K562 (cell line): Measurements from ENCODE around the gene SORCS2. TPM values are rescaled to one million over a fixed set of nuclear protein-coding genes. Genes with fewer than 3 reads are reported as not detected.
A peak's percentile ranks its signal among the peaks of the same experiment; 100 is the strongest.

ENCODE experiments used
- ATAC-seq: fragments of 200-7000 bp; cut with Tn5 transposase; 3 replicates; pipeline ENCODE4 v1.9.1; 2020; ENCODE audit warnings: moderate library complexity
- BruUV-seq: library from RNA; stranded (reverse); fragments of 400-500 nt; replicated peaks from 2 replicates; lab custom pipeline; 2021; lab: Mats Ljungman, UMichigan
- CTCF ChIA-PET: fragments of 300-600 bp; formaldehyde crosslinking; extraction: SDS; loops from one replicate; lab custom pipeline; 2021; ENCODE audit warnings: low intra/inter-chr PET ratio; lab: Yijun Ruan, JAX
- POLR2A ChIA-PET: fragments of 300-600, 350-650 bp; sonication (Branson Sonifier 250); formaldehyde crosslinking; extraction: SDS; loops from one replicate; lab custom pipeline; 2021; ENCODE audit warnings: antibody characterized with exemption, inconsistent platforms; lab: Yijun Ruan, JAX
- DNase-seq, 4 experiments: peaks; one replicate each; pipeline versions ENCODE4 v3.0.0 to v3.0.0-alpha.2; 2011 to 2018; ENCODE audit warnings: low spot score in 3 of 4, mixed read lengths in 3 of 4; ENCODE audit errors: extremely low read depth in 1 of 4
- FAIRE-seq: peaks from 2 replicates; lab custom pipeline; 2011; peaks lifted over from hg19 to GRCh38; lab: Jason Lieb, UNC
- H2AFZ ChIP-seq: 2 replicates; pipeline ENCODE4 v1.6.0; 2011; ENCODE audit warnings: low read depth, low read length, control low read depth, inconsistent platforms
- H3K27ac ChIP-seq: fragments of 200-600 bp; 3 replicates; pipeline ENCODE4 v1.8.0; 2011; ENCODE audit warnings: low read depth, mild to moderate bottlenecking, control low read depth, inconsistent platforms, low read length, moderate library complexity, mixed read lengths; ENCODE audit errors: extremely low read depth
- H3K27me3 ChIP-seq, 2 experiments: fragments of 300-600 bp in 1 of 2; 2 replicates in 1 of 2; 3 replicates in 1 of 2; pipeline versions ENCODE4 v1.6.0 to v1.8.0; 2011; ENCODE audit warnings: inconsistent platforms in 2 of 2, low read length in 2 of 2, mild to moderate bottlenecking in 1 of 2, mixed read lengths in 1 of 2, moderate library complexity in 1 of 2; ENCODE audit not compliant: control insufficient read depth in 2 of 2, insufficient read depth in 2 of 2
- H3K36me3 ChIP-seq: fragments of 300-600 bp; 3 replicates; pipeline ENCODE4 v1.8.0; 2011; ENCODE audit warnings: mild to moderate bottlenecking, low read length, inconsistent platforms; ENCODE audit not compliant: control insufficient read depth, insufficient read depth
- H3K4me1 ChIP-seq, 2 experiments: fragments of 200-600 bp in 1 of 2; replicated peaks in 1 of 2; 2 replicates in 1 of 2; 3 replicates in 1 of 2; pipeline versions ENCODE4 v1.5.1 to v1.8.0; 2011; ENCODE audit warnings: inconsistent platforms in 2 of 2, low read length in 2 of 2, mild to moderate bottlenecking in 1 of 2, mixed read lengths in 1 of 2, moderate library complexity in 1 of 2; ENCODE audit not compliant: control insufficient read depth in 2 of 2, insufficient read depth in 2 of 2
- H3K4me2 ChIP-seq: 2 replicates; pipeline ENCODE4 v1.6.1; 2011; ENCODE audit warnings: low read length, control low read depth, inconsistent platforms, mixed read lengths; ENCODE audit not compliant: insufficient read depth
- H3K4me3 ChIP-seq: fragments of 200-600 bp; sonication (generic), shearing (Covaris generic); 2 replicates; pipeline ENCODE4 v1.5.1; 2016; ENCODE audit warnings: control low read depth, inconsistent platforms
- H3K79me2 ChIP-seq: fragments of 200-600 bp; 3 replicates; pipeline ENCODE4 v1.8.0; 2011; ENCODE audit warnings: low read length, inconsistent platforms; ENCODE audit not compliant: control insufficient read depth, insufficient read depth
- H3K9ac ChIP-seq, 2 experiments: 2 replicates each; pipeline versions ENCODE4 v1.6.0 to v1.6.1; 2011; ENCODE audit warnings: low read depth in 2 of 2, low read length in 2 of 2, control low read depth in 1 of 2, inconsistent platforms in 1 of 2, mild to moderate bottlenecking in 1 of 2, mixed read lengths in 1 of 2; ENCODE audit not compliant: insufficient read depth in 1 of 2
- H3K9me1 ChIP-seq: one replicate; pipeline ENCODE4 v1.6.0; 2011; ENCODE audit warnings: inconsistent platforms, mild to moderate bottlenecking, low read length, moderate library complexity; ENCODE audit not compliant: control insufficient read depth, insufficient read depth
- H3K9me3 ChIP-seq: replicated peaks from 2 replicates; pipeline ENCODE4 v1.5.1; 2011; ENCODE audit warnings: low read depth, low read length, inconsistent platforms; ENCODE audit not compliant: control insufficient read depth, insufficient read depth
- H4K20me1 ChIP-seq: replicated peaks from 2 replicates; pipeline ENCODE4 v1.6.1; 2011; ENCODE audit warnings: low read length, inconsistent platforms, mixed read lengths; ENCODE audit not compliant: control insufficient read depth, insufficient read depth
- RBM25 ChIP-seq: fragments of 200-400 bp; formaldehyde crosslinking; IDR thresholded peaks from 2 replicates; pipeline ENCODE4 v1.6.1; 2018; ENCODE audit warnings: low read length, low read depth, moderate library complexity; ENCODE audit not compliant: severe bottlenecking
- WGBS: fragments of 100-300 bp; shearing (Covaris generic); methylation state at CpG from one replicate; pipeline ENCODE4 v1.1.6; 2016; ENCODE audit warnings: low coverage, mixed read lengths; ENCODE audit not compliant: insufficient coverage; ENCODE audit errors: missing lambda C conversion rate; 5-methylcytosine and 5-hydroxymethylcytosine counted together
- in situ Hi-C: fragments of 300-500 bp; cut with MboI; formaldehyde crosslinking; loops from 4 replicates; pipeline ENCODE4 v1.15.0; 2018; ENCODE audit warnings: inconsistent platforms, mixed read lengths
- intact Hi-C: fragments of 100-400 bp; cut with micrococcal nuclease; formaldehyde crosslinking; loops from 2 replicates; pipeline ENCODE4 v1.14.2; 2022
- polyA plus RNA-seq, 8 experiments: library from polyadenylated mRNA; depleted of rRNA in 4 of 8; stranded (reverse) in 5 of 8; unstranded in 3 of 8; fragments of >200 nt; fragmentation: Nextera tagmentation in 2 of 8; fragmentation: Illumina TruSeq in 1 of 8; extraction: Ambion mirVana in 2 of 8; extraction: Trizol in 1 of 8; gene quantifications; 2 replicates each; pipeline versions ENCODE4 v1.2.1 to v1.2.3, GENCODE V29; 2011 to 2014; ENCODE audit warnings: inconsistent platforms in 1 of 8, missing spikeins in 1 of 8
- total RNA-seq, 7 experiments: library from RNA; depleted of rRNA in 6 of 7; stranded (reverse); fragments of >200 nt in 6 of 7; fragmentation: Illumina TruSeq in 2 of 7; extraction: Trizol in 2 of 7; gene quantifications; 2 replicates each; pipeline versions ENCODE4 v1.2.1 to v1.2.3, GENCODE V29; 2011 to 2021; ENCODE audit warnings: low replicate concordance in 1 of 7
- TF ChIP-seq, protein P1 (sequence below): sonication (generic); formaldehyde crosslinking; IDR thresholded peaks from 2 replicates; pipeline ENCODE4 v1.5.0; 2020; ENCODE audit warnings: missing genetic modification reagents
- TF ChIP-seq, protein P2 (sequence below): IDR thresholded peaks from 2 replicates; pipeline ENCODE4 v1.6.1; 2011; ENCODE audit warnings: borderline replicate concordance, low read depth, mild to moderate bottlenecking, moderate library complexity, low read length; ENCODE audit not compliant: insufficient read depth, poor library complexity, severe bottlenecking

Gene SORCS2
- total and polyA plus RNA-seq, 9 of the 15 experiments (the other 6 are each of a cell fraction or from before 2014, with no cell fraction given) = not detected

GRCh38 chr4:7447236-7447635, 254.9 kb downstream of the SORCS2 start:
- Histone ChIP-seq H3K27ac (no peak overlapping the region), H2AFZ (no peak overlapping the region), H3K4me1 (no peaks in the 10 kb centered on the region), H3K4me2 (no peak overlapping the region), H4K20me1 (peaks cover 6% of the 10 kb centered on the region; the same call in 1 of the 2 replicates), H3K9me1 (no peaks in the 10 kb centered on the region), H3K9me3 (no peaks in the 10 kb centered on the region), H3K9ac (no peak overlapping the region), H3K79me2 (no peaks in the 10 kb centered on the region), H3K4me3 (no peak overlapping the region), H3K36me3 (no peaks in the 10 kb centered on the region), H3K27me3 (no peaks in the 10 kb centered on the region; a peak in 1 of 5 replicates)
- 0% methylated on average over 3 of the region's 3 CpGs for whole genome bisulfite sequencing
- DNase-seq (no peak), FAIRE-seq (no peak), ATAC-seq (no peak)
- POLR2A ChIA-PET = no interaction called here
- no TSS peak for BruUV-seq
- CTCF ChIA-PET = no interaction called here
- intact Hi-C loops (no loop called here), in situ Hi-C loops (no loop called here)
- TF ChIP-seq, protein P1, sequence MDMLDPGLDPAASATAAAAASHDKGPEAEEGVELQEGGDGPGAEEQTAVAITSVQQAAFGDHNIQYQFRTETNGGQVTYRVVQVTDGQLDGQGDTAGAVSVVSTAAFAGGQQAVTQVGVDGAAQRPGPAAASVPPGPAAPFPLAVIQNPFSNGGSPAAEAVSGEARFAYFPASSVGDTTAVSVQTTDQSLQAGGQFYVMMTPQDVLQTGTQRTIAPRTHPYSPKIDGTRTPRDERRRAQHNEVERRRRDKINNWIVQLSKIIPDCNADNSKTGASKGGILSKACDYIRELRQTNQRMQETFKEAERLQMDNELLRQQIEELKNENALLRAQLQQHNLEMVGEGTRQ (CRISPR knock-in tag) = no peak
- TF ChIP-seq, protein P2, sequence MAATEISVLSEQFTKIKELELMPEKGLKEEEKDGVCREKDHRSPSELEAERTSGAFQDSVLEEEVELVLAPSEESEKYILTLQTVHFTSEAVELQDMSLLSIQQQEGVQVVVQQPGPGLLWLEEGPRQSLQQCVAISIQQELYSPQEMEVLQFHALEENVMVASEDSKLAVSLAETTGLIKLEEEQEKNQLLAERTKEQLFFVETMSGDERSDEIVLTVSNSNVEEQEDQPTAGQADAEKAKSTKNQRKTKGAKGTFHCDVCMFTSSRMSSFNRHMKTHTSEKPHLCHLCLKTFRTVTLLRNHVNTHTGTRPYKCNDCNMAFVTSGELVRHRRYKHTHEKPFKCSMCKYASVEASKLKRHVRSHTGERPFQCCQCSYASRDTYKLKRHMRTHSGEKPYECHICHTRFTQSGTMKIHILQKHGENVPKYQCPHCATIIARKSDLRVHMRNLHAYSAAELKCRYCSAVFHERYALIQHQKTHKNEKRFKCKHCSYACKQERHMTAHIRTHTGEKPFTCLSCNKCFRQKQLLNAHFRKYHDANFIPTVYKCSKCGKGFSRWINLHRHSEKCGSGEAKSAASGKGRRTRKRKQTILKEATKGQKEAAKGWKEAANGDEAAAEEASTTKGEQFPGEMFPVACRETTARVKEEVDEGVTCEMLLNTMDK = no peak
- peak; percentile 56 for TF ChIP-seq RBM25
